ENCODE measurements around the gene COBLL1.

DNA sequence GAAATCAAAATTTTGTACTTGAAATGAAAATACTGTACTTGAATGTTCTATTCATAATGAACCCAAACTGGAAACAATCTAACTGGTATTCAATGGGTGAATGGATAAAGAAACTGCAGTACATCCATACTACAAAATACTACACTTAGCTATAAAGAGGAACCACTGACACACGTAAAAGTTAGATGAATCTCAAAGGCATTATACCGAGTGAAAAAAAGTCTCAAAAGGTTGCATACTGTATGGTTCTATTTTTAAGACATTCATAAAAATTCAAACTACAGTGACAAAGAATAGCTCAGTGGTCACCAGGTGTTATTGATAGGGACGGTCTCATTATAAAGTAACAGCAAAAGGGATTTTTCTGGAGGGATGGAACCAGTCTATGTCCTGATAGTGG lies 41.1 kb downstream of the COBLL1 start:
- TF ChIP-seq, protein P1, sequence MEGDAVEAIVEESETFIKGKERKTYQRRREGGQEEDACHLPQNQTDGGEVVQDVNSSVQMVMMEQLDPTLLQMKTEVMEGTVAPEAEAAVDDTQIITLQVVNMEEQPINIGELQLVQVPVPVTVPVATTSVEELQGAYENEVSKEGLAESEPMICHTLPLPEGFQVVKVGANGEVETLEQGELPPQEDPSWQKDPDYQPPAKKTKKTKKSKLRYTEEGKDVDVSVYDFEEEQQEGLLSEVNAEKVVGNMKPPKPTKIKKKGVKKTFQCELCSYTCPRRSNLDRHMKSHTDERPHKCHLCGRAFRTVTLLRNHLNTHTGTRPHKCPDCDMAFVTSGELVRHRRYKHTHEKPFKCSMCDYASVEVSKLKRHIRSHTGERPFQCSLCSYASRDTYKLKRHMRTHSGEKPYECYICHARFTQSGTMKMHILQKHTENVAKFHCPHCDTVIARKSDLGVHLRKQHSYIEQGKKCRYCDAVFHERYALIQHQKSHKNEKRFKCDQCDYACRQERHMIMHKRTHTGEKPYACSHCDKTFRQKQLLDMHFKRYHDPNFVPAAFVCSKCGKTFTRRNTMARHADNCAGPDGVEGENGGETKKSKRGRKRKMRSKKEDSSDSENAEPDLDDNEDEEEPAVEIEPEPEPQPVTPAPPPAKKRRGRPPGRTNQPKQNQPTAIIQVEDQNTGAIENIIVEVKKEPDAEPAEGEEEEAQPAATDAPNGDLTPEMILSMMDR (IDR thresholded peaks at IDR 0.05; ENCODE audit: low read length): no peak
- TF ChIP-seq EZH2 (IDR thresholded peaks at IDR 0.05; ENCODE audit: borderline replicate concordance, low read length): no peak

All from OCI-LY1 (cell line).